Erythroblast (primary cell): ENCODE results near the gene ARAP1.

Experiments used
- DNase-seq, 2 experiments: peaks; one replicate each; lab custom pipeline; 2025; lab: John Stamatoyannopoulos, UW
- GATA1 ChIP-seq: IDR thresholded peaks from 2 replicates; pipeline ENCODE4 v1.6.1; 2011; ENCODE audit warnings: low read depth, mild to moderate bottlenecking, control low read depth, low read length, moderate library complexity
- POLR2A ChIP-seq: IDR thresholded peaks from 2 replicates; pipeline ENCODE4 v1.6.1; 2011; ENCODE audit warnings: mild to moderate bottlenecking, low read length

Gene ARAP1

DNA sequence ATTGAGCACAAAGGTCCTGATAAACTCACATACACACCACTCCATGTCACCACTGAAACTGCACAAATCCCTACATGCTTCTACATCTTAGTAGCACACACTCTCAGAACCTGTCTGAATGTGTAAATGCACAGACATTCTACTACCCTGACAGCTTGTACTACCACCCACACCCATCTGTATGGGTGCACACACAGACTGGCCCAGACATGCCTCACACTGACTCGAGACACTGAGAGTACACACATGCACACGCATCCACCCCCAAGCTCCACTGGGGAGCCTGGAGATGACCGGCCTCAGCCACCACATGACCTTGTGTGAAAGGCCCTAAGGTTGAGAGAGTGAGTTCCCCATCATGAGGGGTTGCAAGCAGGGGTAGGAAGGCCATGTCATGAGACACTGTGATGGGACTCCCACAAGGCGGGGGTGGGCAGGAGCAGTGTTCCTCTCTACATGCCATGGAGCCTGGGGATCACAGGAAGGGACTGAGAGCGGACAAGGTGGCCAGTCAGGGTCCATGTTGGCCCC, 28.1 kb downstream of the ARAP1 start:
- TF ChIP-seq GATA1 (no peak), POLR2A (no peak)
- DNase-seq = no peak

DNA sequence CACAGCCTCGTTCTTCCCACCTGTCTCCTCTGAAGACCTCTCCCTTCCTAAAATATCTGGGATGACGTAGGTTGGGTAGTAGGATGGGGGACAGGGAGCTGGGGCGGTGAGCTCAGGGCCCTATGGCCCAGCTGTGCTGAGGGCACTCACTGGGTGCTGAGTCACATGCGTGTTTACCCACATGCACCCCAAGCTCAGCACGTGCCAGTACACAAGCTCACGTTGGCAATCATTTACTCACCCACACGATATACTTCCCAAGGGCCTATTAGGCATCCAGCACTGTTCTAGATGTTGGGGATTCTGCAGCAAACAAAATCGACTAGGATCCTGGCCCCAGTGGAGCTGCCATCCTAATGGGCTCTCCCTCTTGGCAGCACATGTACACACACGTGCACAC, 28.7 kb downstream of the ARAP1 start:
- TF ChIP-seq GATA1 = no peak
- no peak for TF ChIP-seq POLR2A
- no peak for DNase-seq

DNA sequence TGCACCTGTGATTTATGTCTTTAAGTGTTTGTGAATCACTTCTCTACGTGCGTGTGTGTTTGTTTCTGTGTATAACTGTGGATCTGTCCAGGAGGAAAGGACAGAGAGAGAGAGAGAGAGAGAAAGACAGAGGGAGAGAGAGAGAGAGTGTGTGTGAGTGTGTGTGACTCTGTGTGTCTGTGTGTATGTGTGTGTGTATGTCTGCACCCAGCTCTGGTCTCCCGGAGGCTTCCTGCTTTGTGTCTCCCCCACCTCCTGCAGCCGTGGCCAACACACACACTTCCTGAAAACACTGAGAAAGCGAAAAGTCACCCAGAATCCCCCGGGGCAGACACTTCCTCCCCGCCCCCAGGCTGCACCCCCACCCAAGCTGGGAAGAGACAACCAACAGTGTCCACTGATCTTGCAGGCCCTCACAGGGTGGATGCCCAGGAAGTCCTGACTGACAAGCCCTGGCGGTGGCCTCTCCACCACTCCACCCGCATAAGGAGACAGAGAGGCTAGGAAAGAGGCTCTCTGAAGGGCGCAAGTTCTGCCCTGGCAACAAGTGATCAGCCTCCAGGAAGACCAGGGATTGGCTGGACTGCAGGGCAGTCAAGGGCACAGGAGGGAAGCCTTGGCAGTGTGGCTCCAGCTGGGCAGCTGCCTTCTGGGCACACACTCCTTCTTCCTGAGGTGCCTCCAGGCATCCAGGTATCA, 30.0 kb downstream of the ARAP1 start:
- TF ChIP-seq GATA1 (no peak), POLR2A (peak; percentile 79)
- peak; percentile 90 to 93 for DNase-seq

DNA sequence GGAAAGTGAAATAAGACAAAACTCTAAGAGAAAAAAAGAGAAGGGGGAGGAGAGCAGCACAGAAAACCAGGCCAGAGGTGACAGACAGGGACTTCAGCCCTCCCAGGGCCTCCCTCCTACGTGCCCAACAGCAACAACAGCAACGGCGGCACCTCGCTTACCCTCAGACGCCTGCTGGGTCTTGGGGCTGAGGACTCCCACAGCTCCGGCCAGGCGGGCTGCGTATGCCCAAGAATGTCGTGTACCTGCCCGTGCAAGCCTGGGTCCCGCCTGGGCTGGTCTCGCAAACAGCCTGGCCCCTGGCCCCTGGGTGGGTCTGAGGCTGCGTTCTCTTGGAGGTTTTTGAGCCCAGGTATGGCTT, 30.5 kb downstream of the ARAP1 start:
- TF ChIP-seq POLR2A (no peak), GATA1 (no peak)
- DNase-seq = peak; percentile 58 to 70

DNA sequence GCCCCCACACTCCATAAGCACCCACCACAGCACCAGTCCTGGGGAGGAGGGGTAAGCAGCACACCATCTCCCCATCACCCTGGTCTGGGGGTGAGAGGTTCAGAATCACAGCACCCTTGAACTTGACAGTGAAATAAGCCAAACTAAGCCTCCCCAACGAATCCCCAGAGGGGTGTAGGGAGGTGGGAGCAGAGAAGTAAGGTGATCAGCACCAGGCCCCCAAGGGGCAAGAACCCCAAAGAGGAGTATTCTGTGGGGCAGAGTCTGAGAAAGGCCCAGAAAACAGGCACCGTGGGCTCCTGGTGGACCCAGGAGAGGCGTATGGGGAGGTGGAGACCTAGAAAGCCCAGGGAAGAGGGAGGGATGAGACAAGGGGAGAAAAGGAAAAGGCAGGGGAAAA, 30.9 kb downstream of the ARAP1 start:
- TF ChIP-seq GATA1 (no peak), POLR2A (no peak)
- DNase-seq = peak in 1 of 2 experiments; percentile 36

DNA sequence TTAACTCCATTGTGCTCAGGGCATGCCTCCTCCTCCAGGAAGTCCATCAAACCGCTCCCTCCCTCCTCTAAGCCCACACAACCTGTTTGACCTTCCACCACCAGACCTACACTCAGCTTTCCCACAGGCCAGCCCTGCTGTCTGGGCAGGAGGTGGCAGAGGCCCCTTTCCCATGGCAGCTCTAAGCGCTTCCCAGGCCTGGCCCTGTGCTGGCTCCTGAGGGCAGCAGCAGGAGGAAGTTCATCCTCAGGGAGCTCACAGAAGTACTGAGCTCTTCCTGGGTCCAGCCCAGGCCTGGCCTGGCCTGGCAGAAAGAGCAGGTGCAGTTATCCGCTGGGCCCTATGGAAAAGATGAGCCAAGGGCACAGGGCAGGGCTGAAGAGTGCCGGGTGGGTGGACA, 31.4 kb downstream of the ARAP1 start:
- no peak for TF ChIP-seq POLR2A
- no peak for TF ChIP-seq GATA1
- no peak for DNase-seq

DNA sequence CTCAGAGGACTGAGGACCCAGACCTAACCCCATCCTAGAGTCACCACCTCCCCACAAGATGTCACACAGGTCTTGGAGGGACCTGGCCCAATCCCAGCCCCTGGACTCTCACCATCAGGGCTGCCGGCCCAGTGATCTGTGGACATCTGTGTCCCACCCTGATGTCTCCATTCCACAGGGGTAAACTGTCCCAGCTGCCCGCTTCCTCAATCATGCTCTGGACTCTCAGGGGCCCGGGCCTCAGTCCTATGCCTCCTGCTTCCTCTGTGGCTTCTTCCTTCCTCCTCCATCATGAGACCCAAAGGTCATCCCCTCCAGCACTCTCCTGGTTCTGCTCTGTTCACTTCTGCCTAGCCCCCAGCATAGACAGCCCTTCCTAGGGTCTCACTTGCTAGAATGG, 32.2 kb downstream of the ARAP1 start:
- TF ChIP-seq POLR2A = no peak
- no peak for TF ChIP-seq GATA1
- no peak for DNase-seq

DNA sequence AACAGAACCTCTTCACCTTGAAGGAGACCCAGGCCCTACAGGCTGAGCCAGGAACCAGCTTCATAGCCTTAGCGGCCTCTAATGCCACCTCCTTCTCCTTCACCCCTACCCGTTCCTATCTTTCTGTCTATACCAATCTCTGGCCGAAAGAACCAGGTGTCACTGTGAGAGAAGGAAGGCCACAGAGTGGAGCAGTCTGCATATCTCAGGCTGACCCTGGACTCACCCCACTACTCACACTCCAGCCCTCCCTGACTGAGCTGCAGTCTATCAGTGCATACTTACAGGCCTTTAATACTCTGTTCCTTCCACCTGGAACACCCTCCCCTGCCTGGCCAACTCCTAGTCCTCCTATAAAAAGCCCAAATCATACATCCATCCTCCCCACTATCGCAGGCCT, 32.7 kb downstream of the ARAP1 start:
- no peak for DNase-seq
- TF ChIP-seq POLR2A = no peak
- no peak for TF ChIP-seq GATA1

DNA sequence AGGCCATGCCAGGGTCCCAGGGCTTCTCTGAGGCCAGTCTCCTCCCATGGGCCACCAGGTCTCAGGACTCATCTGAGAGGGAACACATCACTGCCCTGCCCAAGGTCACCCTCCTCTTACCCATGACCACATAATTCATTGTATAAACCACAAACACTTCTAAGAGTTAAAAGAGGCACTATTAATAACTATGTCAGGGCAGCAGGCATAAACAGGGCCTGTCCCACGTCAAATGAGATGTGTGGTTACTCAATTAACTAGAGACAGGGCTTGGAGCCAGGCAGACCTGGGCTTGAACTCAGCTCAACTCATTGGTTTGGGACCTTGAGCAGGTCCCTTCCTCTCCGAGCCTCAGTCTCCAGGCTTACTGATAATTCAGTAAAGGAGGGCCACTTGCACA, 33.1 kb downstream of the ARAP1 start:
- TF ChIP-seq GATA1 = no peak
- no peak for TF ChIP-seq POLR2A
- DNase-seq = no peak

DNA sequence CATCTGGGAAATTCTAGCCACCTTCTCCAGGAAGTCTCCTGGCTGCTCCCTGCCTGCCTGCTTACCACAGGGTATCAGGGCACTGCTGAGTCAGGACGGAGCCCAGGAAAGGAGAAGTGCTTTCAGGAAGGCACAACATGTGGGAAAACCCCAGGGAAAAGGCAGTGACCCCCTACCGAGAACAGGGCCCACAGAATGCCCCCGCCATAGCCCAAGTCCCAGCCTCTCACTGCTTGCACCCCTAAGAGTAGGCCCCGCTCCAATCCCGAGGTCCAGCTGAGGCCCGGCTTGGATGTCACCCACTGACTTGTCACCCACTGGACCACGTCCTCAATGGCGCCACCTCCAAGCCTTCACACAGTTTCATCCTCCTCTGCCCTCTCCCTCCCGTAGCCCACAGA, 34.1 kb downstream of the ARAP1 start:
- TF ChIP-seq POLR2A (no peak), GATA1 (no peak)
- no peak for DNase-seq

DNA sequence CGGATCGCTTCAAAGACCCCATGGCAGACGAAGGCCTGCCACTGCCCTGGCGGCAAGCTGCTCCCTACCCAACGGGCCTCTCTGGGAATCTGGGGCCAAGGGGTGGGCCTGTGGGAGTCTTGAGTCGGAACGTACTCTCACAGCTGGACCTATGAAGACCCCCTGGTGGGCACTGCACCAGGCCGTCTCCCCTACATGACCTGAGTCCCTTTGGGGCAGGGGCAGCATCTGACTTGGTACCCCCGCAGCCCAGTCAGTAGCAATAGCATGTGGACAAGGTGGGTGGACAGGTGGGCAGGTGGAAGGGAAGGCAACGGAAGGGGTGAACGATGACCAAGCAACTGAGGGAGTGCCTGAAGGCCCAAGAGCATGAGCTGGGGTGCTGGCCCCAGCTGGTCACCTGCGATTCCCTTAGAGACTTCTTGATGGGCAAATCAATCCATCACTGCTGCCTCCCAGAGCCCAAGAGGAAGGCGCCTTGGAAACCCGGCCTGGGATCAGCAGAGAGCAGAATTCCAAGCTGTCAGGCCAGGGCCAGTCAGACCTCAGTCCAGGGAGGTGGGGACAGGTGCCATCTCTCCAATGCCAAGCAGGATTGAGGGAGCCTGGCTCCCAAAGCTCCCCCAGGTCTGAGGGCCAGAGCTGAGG, 35.3 kb downstream of the ARAP1 start:
- TF ChIP-seq POLR2A = no peak
- DNase-seq = no peak

DNA sequence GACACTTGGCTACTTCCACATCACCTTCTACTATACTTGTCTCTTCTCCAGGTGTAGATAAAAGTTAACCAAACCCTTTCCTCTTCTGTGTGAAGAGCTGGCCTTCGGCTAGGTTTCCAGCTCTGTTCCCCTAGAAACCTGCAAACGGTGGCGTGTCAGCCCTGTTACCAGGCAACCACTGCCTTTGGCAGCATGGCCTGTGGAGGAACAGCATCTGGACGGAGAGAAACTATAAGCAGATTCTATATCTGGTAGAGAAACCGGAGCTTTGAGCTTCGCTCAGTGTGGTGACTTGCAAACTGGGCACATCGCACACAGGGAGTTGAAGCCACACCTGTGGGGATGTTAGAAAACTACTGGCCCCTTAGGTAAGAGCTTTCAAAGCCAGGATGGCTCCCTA, 35.9 kb downstream of the ARAP1 start:
- no peak for DNase-seq
- TF ChIP-seq GATA1 (no peak), POLR2A (no peak)

DNA sequence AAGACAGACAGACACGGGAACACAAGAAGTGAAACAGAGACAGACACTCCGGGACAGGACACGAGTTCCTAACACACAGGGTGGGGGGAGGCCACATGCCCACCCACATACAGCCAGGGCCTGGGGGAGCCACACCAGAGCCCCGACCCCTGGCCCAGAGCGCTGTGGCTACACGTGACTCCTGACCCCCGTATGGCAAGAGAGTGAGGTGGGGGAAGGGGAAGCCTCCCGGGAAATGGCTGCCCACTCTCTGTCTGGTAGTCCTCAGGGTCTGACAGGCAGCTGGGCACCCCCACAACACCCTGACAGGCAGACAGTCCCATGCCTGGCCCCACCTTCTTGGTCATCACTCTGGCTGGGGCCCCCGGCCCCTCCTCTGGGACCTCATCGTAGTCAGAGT, 39.4 kb downstream of the ARAP1 start:
- TF ChIP-seq POLR2A (no peak), GATA1 (no peak)
- no peak for DNase-seq

DNA sequence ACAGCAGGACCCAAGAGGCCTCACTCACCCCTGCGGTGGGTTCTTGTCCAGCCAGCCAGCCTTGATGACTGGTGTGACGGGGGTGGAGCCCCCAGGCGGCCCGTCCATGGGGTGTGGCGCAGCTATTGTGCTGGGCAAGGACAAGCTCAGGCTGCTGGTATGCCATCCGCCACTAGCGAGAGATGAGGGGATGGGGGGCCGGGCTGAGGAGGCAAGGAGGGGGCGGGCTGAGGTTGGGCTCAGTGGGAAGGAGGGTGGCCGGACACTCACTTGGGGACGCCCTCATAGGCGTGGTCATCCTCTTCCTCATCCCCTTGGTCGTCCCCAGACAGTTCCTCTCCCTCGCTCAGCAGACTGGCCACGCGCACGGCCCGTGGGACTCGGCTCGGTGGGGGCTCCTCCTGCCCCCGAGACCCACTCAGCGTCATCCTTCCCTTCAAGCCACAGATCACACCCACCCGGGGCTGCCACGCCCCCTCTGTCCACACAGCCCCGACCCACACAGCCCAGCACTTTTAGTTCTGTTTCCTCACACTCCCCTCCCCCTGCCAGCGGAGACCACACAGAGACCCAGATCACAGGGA, 39.9 kb downstream of the ARAP1 start:
- DNase-seq = no peak

More for the DNA sequence above, 39.9 kb downstream of the ARAP1 start:
- TF ChIP-seq POLR2A (no peak), GATA1 (no peak)
